ENCODE results near the gene SHB. TPM values are rescaled to one million over a fixed set of nuclear protein-coding genes. Genes with fewer than 3 reads are reported as not detected.

The SHB gene
- total RNA-seq, 1 experiment from 2014 or later: 28.7 TPM

- Histone ChIP-seq H3K9me2 (ENCODE audit: insufficient read depth) (no peaks in the 10 kb centered on the region), H3K9me3 (ENCODE audit: control insufficient read depth in 1 of 2, insufficient read depth in 1 of 2, low read depth in 1 of 2, low read length in 2 of 2) (no peaks in the 10 kb centered on the region), H4K20me1 (ENCODE audit: insufficient read depth) (no peaks in the 10 kb centered on the region; the same call in 1 of the 2 replicates), H3K36me3 (ENCODE audit: control insufficient read depth in 1 of 2, insufficient read depth in 2 of 2, low read length in 2 of 2) (peaks cover 2 to 31% of the 10 kb centered on the region in 2 experiments; a peak in 2 of 4 replicates), H2AFZ (ENCODE audit: low read depth, low read length, poor library complexity, severe bottlenecking) (no peak overlapping the region), H3K4me3 (replicated peaks in 1 of 2; ENCODE audit: low read depth in 1 of 2, low read length in 2 of 2) (no peak overlapping the region), H3K27me3 (ENCODE audit: insufficient read depth, low read length) (no peaks in the 10 kb centered on the region), H3K4me1 (ENCODE audit: control insufficient read depth in 1 of 2, insufficient read depth in 2 of 2, low read length in 2 of 2) (peaks cover 48 to 89% of the 10 kb centered on the region in 2 experiments), H3K27ac (ENCODE audit: low read depth, low read length) (no peak overlapping the region), H3K9ac (ENCODE audit: low read length) (no peak overlapping the region), H3K4me2 (ENCODE audit: low read length) (no peak overlapping the region), H3K79me2 (ENCODE audit: insufficient read depth, low read length) (no peaks in the 10 kb centered on the region)
- intact Hi-C loops (cut with micrococcal nuclease): no loop called here
- POLR2A ChIA-PET: no interaction called here
- ATAC-seq: no peak
- no peak for DNase-seq (ENCODE audit: low read depth, low spot score)
- RAD21 ChIA-PET (ENCODE audit: low non-redundant PET in 1 of 2, low total read pairs in 2 of 2, uncharacterized antibody in 2 of 2, unreplicated experiment in 2 of 2): no interaction called here
- TF ChIP-seq SP1 (IDR thresholded peaks at IDR 0.05; ENCODE audit: low read depth) (no peak), SRF (IDR thresholded peaks at IDR 0.05; ENCODE audit: low read depth) (no peak), FOSL1 (IDR thresholded peaks at IDR 0.05; ENCODE audit: low read depth) (no peak), EGR1 (IDR thresholded peaks at IDR 0.05; ENCODE audit: low read depth) (no peak), REST (IDR thresholded peaks at IDR 0.05; ENCODE audit: low read depth) (no peak), YY1 (IDR thresholded peaks at IDR 0.05; ENCODE audit: extremely low read depth, insufficient replicate concordance, low read depth, low read length) (no peak), CEBPB (IDR thresholded peaks at IDR 0.05; ENCODE audit: low read depth) (no peak), RAD21 (IDR thresholded peaks at IDR 0.05; ENCODE audit: low read depth) (no peak), ELF1 (IDR thresholded peaks at IDR 0.05; ENCODE audit: borderline replicate concordance, low read depth) (no peak), POLR2AphosphoS5 (IDR thresholded peaks at IDR 0.05; ENCODE audit: low read depth, low read length) (no peak), SIN3A (IDR thresholded peaks at IDR 0.05; ENCODE audit: low read depth) (no peak), ZNF274 (IDR thresholded peaks at IDR 0.05; ENCODE audit: low read depth, low read length) (no peak), POLR2A (IDR thresholded peaks at IDR 0.05; ENCODE audit: borderline replicate concordance, extremely low read depth, insufficient read depth, insufficient read length) (no peak), EZH2phosphoT487 (IDR thresholded peaks at IDR 0.05; ENCODE audit: borderline replicate concordance) (no peak)
- TF ChIP-seq, protein P1, sequence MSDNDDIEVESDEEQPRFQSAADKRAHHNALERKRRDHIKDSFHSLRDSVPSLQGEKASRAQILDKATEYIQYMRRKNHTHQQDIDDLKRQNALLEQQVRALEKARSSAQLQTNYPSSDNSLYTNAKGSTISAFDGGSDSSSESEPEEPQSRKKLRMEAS (IDR thresholded peaks at IDR 0.05): no peak
- TF ChIP-seq, protein P2, sequence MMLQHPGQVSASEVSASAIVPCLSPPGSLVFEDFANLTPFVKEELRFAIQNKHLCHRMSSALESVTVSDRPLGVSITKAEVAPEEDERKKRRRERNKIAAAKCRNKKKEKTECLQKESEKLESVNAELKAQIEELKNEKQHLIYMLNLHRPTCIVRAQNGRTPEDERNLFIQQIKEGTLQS (IDR thresholded peaks at IDR 0.05): no peak
- no TSS peak for BruUV-seq (replicated peaks)
- CTCF ChIA-PET: no interaction called here
These were observed 122.1 kb downstream of the SHB start for GRCh38 chr9:37946971-37947370.
